ENCODE measurements around the gene DNASE1L3. TPM values are rescaled to one million over a fixed set of nuclear protein-coding genes. Genes with fewer than 3 reads are reported as not detected.

Gene DNASE1L3
- total and polyA plus RNA-seq, 2 of the 13 experiments (the other 11 are each of a cell fraction or from before 2014, with no cell fraction given) = 0.86 to 1.7 TPM

DNA sequence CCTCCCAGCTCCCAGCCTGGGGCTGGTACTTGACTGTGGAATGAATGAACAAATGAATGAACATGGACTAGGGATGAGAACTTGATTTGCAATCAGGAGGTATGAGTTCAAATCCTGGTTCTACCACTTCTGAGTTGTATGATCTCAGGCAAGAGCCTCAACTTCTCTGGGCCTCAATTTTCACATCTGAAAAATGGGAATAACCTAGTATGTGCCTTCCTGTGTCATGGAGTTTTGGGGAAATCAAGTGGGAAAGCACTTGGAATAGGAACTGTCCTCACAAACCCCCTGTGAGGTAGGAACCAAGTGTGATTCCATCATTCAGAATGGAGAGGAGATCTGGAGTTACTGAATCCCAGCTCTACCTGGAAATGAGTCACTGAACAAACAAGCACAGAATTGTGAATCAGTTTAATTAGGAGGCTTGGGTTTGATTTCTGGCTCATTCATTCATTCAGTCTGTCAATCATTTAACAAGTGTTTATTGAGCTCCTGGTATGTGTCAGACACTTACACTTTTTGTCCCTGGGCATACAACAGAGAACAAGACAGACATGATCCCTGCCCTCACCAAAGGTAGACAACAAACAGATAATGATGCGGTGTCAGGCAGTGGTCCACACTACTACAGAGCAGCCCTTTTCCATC, 29.7 kb downstream of the DNASE1L3 start (continued):
- TF ChIP-seq, protein P1, sequence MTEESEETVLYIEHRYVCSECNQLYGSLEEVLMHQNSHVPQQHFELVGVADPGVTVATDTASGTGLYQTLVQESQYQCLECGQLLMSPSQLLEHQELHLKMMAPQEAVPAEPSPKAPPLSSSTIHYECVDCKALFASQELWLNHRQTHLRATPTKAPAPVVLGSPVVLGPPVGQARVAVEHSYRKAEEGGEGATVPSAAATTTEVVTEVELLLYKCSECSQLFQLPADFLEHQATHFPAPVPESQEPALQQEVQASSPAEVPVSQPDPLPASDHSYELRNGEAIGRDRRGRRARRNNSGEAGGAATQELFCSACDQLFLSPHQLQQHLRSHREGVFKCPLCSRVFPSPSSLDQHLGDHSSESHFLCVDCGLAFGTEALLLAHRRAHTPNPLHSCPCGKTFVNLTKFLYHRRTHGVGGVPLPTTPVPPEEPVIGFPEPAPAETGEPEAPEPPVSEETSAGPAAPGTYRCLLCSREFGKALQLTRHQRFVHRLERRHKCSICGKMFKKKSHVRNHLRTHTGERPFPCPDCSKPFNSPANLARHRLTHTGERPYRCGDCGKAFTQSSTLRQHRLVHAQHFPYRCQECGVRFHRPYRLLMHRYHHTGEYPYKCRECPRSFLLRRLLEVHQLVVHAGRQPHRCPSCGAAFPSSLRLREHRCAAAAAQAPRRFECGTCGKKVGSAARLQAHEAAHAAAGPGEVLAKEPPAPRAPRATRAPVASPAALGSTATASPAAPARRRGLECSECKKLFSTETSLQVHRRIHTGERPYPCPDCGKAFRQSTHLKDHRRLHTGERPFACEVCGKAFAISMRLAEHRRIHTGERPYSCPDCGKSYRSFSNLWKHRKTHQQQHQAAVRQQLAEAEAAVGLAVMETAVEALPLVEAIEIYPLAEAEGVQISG (CRISPR knock-in tag; IDR thresholded peaks at IDR 0.05) = no peak
- TF ChIP-seq SOX13 (IDR thresholded peaks at IDR 0.05) (no peak; the same call in 1 of the 2 replicates), SOX13 (CRISPR knock-in tag; conservative IDR thresholded peaks at IDR 0.05 in 1 of 2, IDR thresholded peaks at IDR 0.05 in 1 of 2) (peak in 1 of 2 experiments; percentile 65; a peak in 1 of 4 replicates), HNF1A (IDR thresholded peaks at IDR 0.05; ENCODE audit: low read depth) (peak; percentile 88), HNF1A (CRISPR knock-in tag; IDR thresholded peaks at IDR 0.05; ENCODE audit: borderline replicate concordance) (peak; percentile 83; the same call in 1 of the 2 replicates), TEAD3 (CRISPR knock-in tag; optimal IDR thresholded peaks at IDR 0.05; ENCODE audit: borderline replicate concordance) (peak; percentile 89), SUZ12 (IDR thresholded peaks at IDR 0.05; ENCODE audit: low read depth, low read length) (no peak), DPF2 (CRISPR knock-in tag; IDR thresholded peaks at IDR 0.05; ENCODE audit: borderline replicate concordance, low read depth) (0 out of 2 replicates have a peak, but pooled peaks have one; percentile 10), SALL1 (CRISPR knock-in tag; IDR thresholded peaks at IDR 0.05) (no peak), RFXAP (CRISPR knock-in tag; IDR thresholded peaks at IDR 0.05; ENCODE audit: borderline replicate concordance) (no peak), ZNF512B (CRISPR knock-in tag; IDR thresholded peaks at IDR 0.05; ENCODE audit: borderline replicate concordance) (no peak), TAF1 (CRISPR knock-in tag; IDR thresholded peaks at IDR 0.05) (no peak), ZNF329 (CRISPR knock-in tag; IDR thresholded peaks at IDR 0.05; ENCODE audit: low read depth) (no peak), HDAC2 (CRISPR knock-in tag; IDR thresholded peaks at IDR 0.05) (0 out of 2 replicates have a peak, but pooled peaks have one; percentile 31)
- TF ChIP-seq, protein P2, sequence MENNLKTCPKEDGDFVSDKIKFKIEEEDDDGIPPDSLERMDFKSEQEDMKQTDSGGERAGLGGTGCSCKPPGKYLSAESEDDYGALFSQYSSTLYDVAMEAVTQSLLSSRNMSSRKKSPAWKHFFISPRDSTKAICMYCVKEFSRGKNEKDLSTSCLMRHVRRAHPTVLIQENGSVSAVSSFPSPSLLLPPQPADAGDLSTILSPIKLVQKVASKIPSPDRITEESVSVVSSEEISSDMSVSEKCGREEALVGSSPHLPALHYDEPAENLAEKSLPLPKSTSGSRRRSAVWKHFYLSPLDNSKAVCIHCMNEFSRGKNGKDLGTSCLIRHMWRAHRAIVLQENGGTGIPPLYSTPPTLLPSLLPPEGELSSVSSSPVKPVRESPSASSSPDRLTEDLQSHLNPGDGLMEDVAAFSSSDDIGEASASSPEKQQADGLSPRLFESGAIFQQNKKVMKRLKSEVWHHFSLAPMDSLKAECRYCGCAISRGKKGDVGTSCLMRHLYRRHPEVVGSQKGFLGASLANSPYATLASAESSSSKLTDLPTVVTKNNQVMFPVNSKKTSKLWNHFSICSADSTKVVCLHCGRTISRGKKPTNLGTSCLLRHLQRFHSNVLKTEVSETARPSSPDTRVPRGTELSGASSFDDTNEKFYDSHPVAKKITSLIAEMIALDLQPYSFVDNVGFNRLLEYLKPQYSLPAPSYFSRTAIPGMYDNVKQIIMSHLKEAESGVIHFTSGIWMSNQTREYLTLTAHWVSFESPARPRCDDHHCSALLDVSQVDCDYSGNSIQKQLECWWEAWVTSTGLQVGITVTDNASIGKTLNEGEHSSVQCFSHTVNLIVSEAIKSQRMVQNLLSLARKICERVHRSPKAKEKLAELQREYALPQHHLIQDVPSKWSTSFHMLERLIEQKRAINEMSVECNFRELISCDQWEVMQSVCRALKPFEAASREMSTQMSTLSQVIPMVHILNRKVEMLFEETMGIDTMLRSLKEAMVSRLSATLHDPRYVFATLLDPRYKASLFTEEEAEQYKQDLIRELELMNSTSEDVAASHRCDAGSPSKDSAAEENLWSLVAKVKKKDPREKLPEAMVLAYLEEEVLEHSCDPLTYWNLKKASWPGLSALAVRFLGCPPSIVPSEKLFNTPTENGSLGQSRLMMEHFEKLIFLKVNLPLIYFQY (CRISPR knock-in tag; IDR thresholded peaks at IDR 0.05; ENCODE audit: borderline replicate concordance) = no peak
